ENCODE data around the gene PLN. TPM values are rescaled to one million over a fixed set of nuclear protein-coding genes. Genes with fewer than 3 reads are reported as not detected.

PLN gene
- polyA plus RNA-seq, 4 donors = 0.67 to 14.3 (median 6.2) TPM

- H3K27me3 ChIP-seq (ENCODE audit: control insufficient read depth in 3 of 3, insufficient read depth in 3 of 3, low read length in 3 of 3) = no peaks in the 10 kb centered on the region
- no peaks in the 10 kb centered on the region for H3K36me3 ChIP-seq (ENCODE audit: control insufficient read depth in 3 of 3, insufficient read depth in 2 of 3, low read depth in 1 of 3, low read length in 3 of 3)
- no peak overlapping the region for H3K4me3 ChIP-seq (ENCODE audit: low read depth in 1 of 3, low read length in 3 of 3)
- H3K27ac ChIP-seq (ENCODE audit: low read depth in 1 of 3, low read length in 2 of 3) = no peak overlapping the region
- FAIRE-seq = peak; percentile 5
- H3K9me3 ChIP-seq (ENCODE audit: control insufficient read depth in 2 of 2, insufficient read depth in 1 of 2, low read depth in 1 of 2, low read length in 1 of 2) = no peaks in the 10 kb centered on the region
- H3K4me1 ChIP-seq (ENCODE audit: control insufficient read depth in 3 of 3, insufficient read depth in 2 of 3, low read depth in 1 of 3, low read length in 2 of 3) = no peaks in the 10 kb centered on the region
- no peak for DNase-seq
Measured at GRCh38 chr6:118559659-118560058, 11.6 kb downstream of the PLN start.

GRCh38 chr6:118562248-118562647, 14.2 kb downstream of the PLN start:
- WGBS, 3 donors = 79 to 98% (median 92%) methylated on average over 1 of the region's 1 CpG
- Histone ChIP-seq H3K27ac (ENCODE audit: low read depth in 1 of 3, low read length in 2 of 3) (no peak overlapping the region), H3K9me3 (ENCODE audit: control insufficient read depth in 2 of 2, insufficient read depth in 1 of 2, low read depth in 1 of 2, low read length in 1 of 2) (no peaks in the 10 kb centered on the region), H3K36me3 (ENCODE audit: control insufficient read depth in 3 of 3, insufficient read depth in 2 of 3, low read depth in 1 of 3, low read length in 3 of 3) (no peaks in the 10 kb centered on the region), H3K4me3 (ENCODE audit: low read depth in 1 of 3, low read length in 3 of 3) (no peak overlapping the region), H3K4me1 (ENCODE audit: control insufficient read depth in 3 of 3, insufficient read depth in 2 of 3, low read depth in 1 of 3, low read length in 2 of 3) (no peaks in the 10 kb centered on the region), H3K27me3 (ENCODE audit: control insufficient read depth in 3 of 3, insufficient read depth in 3 of 3, low read length in 3 of 3) (no peaks in the 10 kb centered on the region)
- FAIRE-seq (no peak), DNase-seq (no peak)

- 86 to 89% (median 87%) methylated on average over 1 of the region's 1 CpG for WGBS, 3 donors
- no peak overlapping the region for H3K4me3 ChIP-seq (ENCODE audit: low read depth in 1 of 3, low read length in 3 of 3)
- H3K36me3 ChIP-seq (ENCODE audit: control insufficient read depth in 3 of 3, insufficient read depth in 2 of 3, low read depth in 1 of 3, low read length in 3 of 3) = no peaks in the 10 kb centered on the region
- no peaks in the 10 kb centered on the region for H3K9me3 ChIP-seq (ENCODE audit: control insufficient read depth in 2 of 2, insufficient read depth in 1 of 2, low read depth in 1 of 2, low read length in 1 of 2)
- DNase-seq (no peak), FAIRE-seq (no peak)
- H3K27me3 ChIP-seq (ENCODE audit: control insufficient read depth in 3 of 3, insufficient read depth in 3 of 3, low read length in 3 of 3) = no peaks in the 10 kb centered on the region
- no peaks in the 10 kb centered on the region for H3K4me1 ChIP-seq (ENCODE audit: control insufficient read depth in 3 of 3, insufficient read depth in 2 of 3, low read depth in 1 of 3, low read length in 2 of 3)
- no peak overlapping the region for H3K27ac ChIP-seq (ENCODE audit: low read depth in 1 of 3, low read length in 2 of 3)
Measured at GRCh38 chr6:118562959-118563358, 14.9 kb downstream of the PLN start.

- H3K9me3 ChIP-seq (ENCODE audit: control insufficient read depth in 2 of 2, insufficient read depth in 1 of 2, low read depth in 1 of 2, low read length in 1 of 2) = no peaks in the 10 kb centered on the region
- FAIRE-seq (no peak), DNase-seq (peak; percentile 40 to 66)
- WGBS, 3 donors = 62 to 69% (median 65%) methylated on average over 5 of the region's 5 CpGs
- H3K4me3 ChIP-seq (ENCODE audit: low read depth in 1 of 3, low read length in 3 of 3) = no peak overlapping the region
- no peaks in the 10 kb centered on the region for H3K4me1 ChIP-seq (ENCODE audit: control insufficient read depth in 3 of 3, insufficient read depth in 2 of 3, low read depth in 1 of 3, low read length in 2 of 3)
- H3K27ac ChIP-seq (ENCODE audit: low read depth in 1 of 3, low read length in 2 of 3) = no peak overlapping the region
- H3K27me3 ChIP-seq (ENCODE audit: control insufficient read depth in 3 of 3, insufficient read depth in 3 of 3, low read length in 3 of 3) = no peaks in the 10 kb centered on the region
- H3K36me3 ChIP-seq (ENCODE audit: control insufficient read depth in 3 of 3, insufficient read depth in 2 of 3, low read depth in 1 of 3, low read length in 3 of 3) = no peaks in the 10 kb centered on the region
Measured at GRCh38 chr6:118565311-118565960, 17.3 kb downstream of the PLN start.

GRCh38 chr6:118567974-118568373, 19.9 kb downstream of the PLN start:
- no peaks in the 10 kb centered on the region for H3K36me3 ChIP-seq (ENCODE audit: control insufficient read depth in 3 of 3, insufficient read depth in 2 of 3, low read depth in 1 of 3, low read length in 3 of 3)
- H3K9me3 ChIP-seq (ENCODE audit: control insufficient read depth in 2 of 2, insufficient read depth in 1 of 2, low read depth in 1 of 2, low read length in 1 of 2) = no peaks in the 10 kb centered on the region
- 83 to 95% (median 87%) methylated on average over 3 of the region's 3 CpGs for WGBS, 3 donors
- no peaks in the 10 kb centered on the region for H3K4me1 ChIP-seq (ENCODE audit: control insufficient read depth in 3 of 3, insufficient read depth in 2 of 3, low read depth in 1 of 3, low read length in 2 of 3)
- FAIRE-seq (no peak), DNase-seq (no peak)
- H3K4me3 ChIP-seq (ENCODE audit: low read depth in 1 of 3, low read length in 3 of 3) = no peak overlapping the region
- no peak overlapping the region for H3K27ac ChIP-seq (ENCODE audit: low read depth in 1 of 3, low read length in 2 of 3)
- H3K27me3 ChIP-seq (ENCODE audit: control insufficient read depth in 3 of 3, insufficient read depth in 3 of 3, low read length in 3 of 3) = no peaks in the 10 kb centered on the region

- no peak overlapping the region for H3K27ac ChIP-seq (ENCODE audit: low read depth in 1 of 3, low read length in 2 of 3)
- no peak overlapping the region for H3K4me3 ChIP-seq (ENCODE audit: low read depth in 1 of 3, low read length in 3 of 3)
- FAIRE-seq = no peak
- peaks cover 0 to 7% of the 10 kb centered on the region in 2 donors for H3K9me3 ChIP-seq (ENCODE audit: control insufficient read depth in 2 of 2, insufficient read depth in 1 of 2, low read depth in 1 of 2, low read length in 1 of 2)
- DNase-seq = no peak
- WGBS, 3 donors = 91 to 95% (median 93%) methylated on average over 1 of the region's 1 CpG
- no peaks in the 10 kb centered on the region for H3K36me3 ChIP-seq (ENCODE audit: control insufficient read depth in 3 of 3, insufficient read depth in 2 of 3, low read depth in 1 of 3, low read length in 3 of 3)
- H3K4me1 ChIP-seq (ENCODE audit: control insufficient read depth in 3 of 3, insufficient read depth in 2 of 3, low read depth in 1 of 3, low read length in 2 of 3) = no peaks in the 10 kb centered on the region
- no peaks in the 10 kb centered on the region for H3K27me3 ChIP-seq (ENCODE audit: control insufficient read depth in 3 of 3, insufficient read depth in 3 of 3, low read length in 3 of 3)
Measured at GRCh38 chr6:118569498-118569897, 21.4 kb downstream of the PLN start.

- no peak for FAIRE-seq
- DNase-seq = no peak
- H3K27ac ChIP-seq (ENCODE audit: low read depth in 1 of 3, low read length in 2 of 3) = no peak overlapping the region
- 84 to 93% (median 87%) methylated on average over 2 of the region's 2 CpGs for WGBS, 3 donors
- H3K36me3 ChIP-seq (ENCODE audit: control insufficient read depth in 3 of 3, insufficient read depth in 2 of 3, low read depth in 1 of 3, low read length in 3 of 3) = no peaks in the 10 kb centered on the region
- peaks cover 0 to 16% of the 10 kb centered on the region in 2 donors for H3K9me3 ChIP-seq (ENCODE audit: control insufficient read depth in 2 of 2, insufficient read depth in 1 of 2, low read depth in 1 of 2, low read length in 1 of 2)
- H3K4me1 ChIP-seq (ENCODE audit: control insufficient read depth in 3 of 3, insufficient read depth in 2 of 3, low read depth in 1 of 3, low read length in 2 of 3) = no peaks in the 10 kb centered on the region
- no peak overlapping the region for H3K4me3 ChIP-seq (ENCODE audit: low read depth in 1 of 3, low read length in 3 of 3)
- H3K27me3 ChIP-seq (ENCODE audit: control insufficient read depth in 3 of 3, insufficient read depth in 3 of 3, low read length in 3 of 3) = no peaks in the 10 kb centered on the region
Measured at GRCh38 chr6:118571121-118571520, 23.0 kb downstream of the PLN start.

GRCh38 chr6:118574051-118574865, 26.2 kb downstream of the PLN start:
- FAIRE-seq (no peak), DNase-seq (no peak)
- 92 to 94% (median 94%) methylated on average over 13 of the region's 13 CpGs for WGBS, 3 donors
- H3K27me3 ChIP-seq (ENCODE audit: control insufficient read depth in 3 of 3, insufficient read depth in 3 of 3, low read length in 3 of 3) = no peaks in the 10 kb centered on the region
- H3K27ac ChIP-seq (ENCODE audit: low read depth in 1 of 3, low read length in 2 of 3) = no peak overlapping the region
- H3K36me3 ChIP-seq (ENCODE audit: control insufficient read depth in 3 of 3, insufficient read depth in 2 of 3, low read depth in 1 of 3, low read length in 3 of 3) = no peaks in the 10 kb centered on the region
- H3K9me3 ChIP-seq (ENCODE audit: control insufficient read depth in 2 of 2, insufficient read depth in 1 of 2, low read depth in 1 of 2, low read length in 1 of 2) = peaks cover 0 to 29% of the 10 kb centered on the region in 2 donors
- no peaks in the 10 kb centered on the region for H3K4me1 ChIP-seq (ENCODE audit: control insufficient read depth in 3 of 3, insufficient read depth in 2 of 3, low read depth in 1 of 3, low read length in 2 of 3)
- no peak overlapping the region for H3K4me3 ChIP-seq (ENCODE audit: low read depth in 1 of 3, low read length in 3 of 3)
